Erythroblast (primary cell): ENCODE data around the gene COMMD10.
A peak's percentile ranks its signal among the peaks of the same experiment; 100 is the strongest.

Source experiments
- DNase-seq, 2 experiments: peaks; one replicate each; lab custom pipeline; 2025; lab: John Stamatoyannopoulos, UW
- GATA1 ChIP-seq: IDR thresholded peaks from 2 replicates; pipeline ENCODE4 v1.6.1; 2011; ENCODE audit warnings: low read depth, mild to moderate bottlenecking, control low read depth, low read length, moderate library complexity
- POLR2A ChIP-seq: IDR thresholded peaks from 2 replicates; pipeline ENCODE4 v1.6.1; 2011; ENCODE audit warnings: mild to moderate bottlenecking, low read length

COMMD10 gene

GRCh38 chr5:116301110-116301509, 216.3 kb downstream of the COMMD10 start:
- no peak for DNase-seq

GRCh38 chr5:116303340-116303739, 218.5 kb downstream of the COMMD10 start:
- no peak for DNase-seq
- TF ChIP-seq GATA1 (no peak), POLR2A (no peak)

More at GRCh38 chr5:116301110-116301509, 216.3 kb downstream of the COMMD10 start:
- TF ChIP-seq GATA1 (no peak), POLR2A (no peak)

GRCh38 chr5:116303810-116304209, 219.0 kb downstream of the COMMD10 start:
- no peak for DNase-seq
- no peak for TF ChIP-seq GATA1
- no peak for TF ChIP-seq POLR2A

DNA sequence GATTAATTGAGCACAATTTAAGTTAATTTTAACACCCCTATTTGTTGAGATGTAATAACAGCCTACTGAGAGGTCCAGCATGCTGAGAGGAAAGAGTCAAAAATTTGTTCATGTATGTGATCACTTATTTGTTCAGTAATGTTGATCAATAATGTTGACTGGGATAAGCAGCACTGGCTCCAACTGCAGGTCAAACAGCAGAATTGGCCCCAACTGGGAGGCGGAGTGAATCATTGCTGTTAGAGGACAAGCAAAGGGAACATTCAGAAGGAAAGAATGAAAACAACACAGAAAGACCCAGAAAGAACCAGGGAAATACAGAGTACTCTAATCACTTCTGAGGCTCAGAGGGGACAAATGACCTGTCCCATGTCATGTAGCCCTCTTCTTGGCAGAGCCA, 221.1 kb downstream of the COMMD10 start:
- no peak for TF ChIP-seq GATA1
- DNase-seq: no peak

DNA sequence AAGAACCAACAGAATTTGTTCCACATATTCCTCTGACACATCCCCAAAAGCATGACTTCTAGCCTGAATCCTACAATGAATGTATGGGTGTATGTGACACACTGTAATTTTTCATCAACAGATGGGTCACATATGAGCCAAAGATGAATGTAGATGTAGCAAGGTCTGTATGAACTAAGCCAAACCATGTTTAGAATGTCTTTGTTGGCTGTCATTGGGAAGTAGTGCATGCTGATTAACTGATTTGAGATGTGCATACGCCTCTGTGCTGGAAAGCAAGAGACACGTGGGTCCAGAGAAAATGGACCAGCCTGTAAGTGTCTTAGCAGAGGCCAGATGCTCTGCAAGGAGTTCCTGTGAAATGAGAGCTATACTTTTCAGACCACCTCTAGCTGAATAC, 222.0 kb downstream of the COMMD10 start:
- DNase-seq: no peak
- TF ChIP-seq POLR2A (no peak), GATA1 (no peak)

DNA sequence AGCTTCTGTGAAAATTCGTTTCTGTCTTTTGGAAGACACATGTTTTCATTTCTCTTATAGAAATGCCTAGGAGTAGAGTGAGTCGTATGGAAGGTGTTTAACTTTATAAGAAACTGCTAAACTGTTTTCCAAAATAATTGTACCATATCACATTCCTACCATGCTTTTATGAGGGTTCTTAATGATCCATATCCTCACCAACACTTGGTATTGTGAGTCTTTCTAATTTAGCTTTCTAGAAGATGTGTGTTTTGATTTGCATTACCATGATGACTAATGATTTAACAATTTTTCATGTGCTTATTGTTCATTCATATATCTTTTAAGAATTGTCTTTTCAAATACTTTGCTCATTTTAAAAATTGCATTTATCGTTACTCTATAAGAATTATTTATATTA, 223.6 kb downstream of the COMMD10 start:
- TF ChIP-seq POLR2A (no peak), GATA1 (no peak)
- peak in 1 of 2 experiments; percentile 4 for DNase-seq

- no peak for TF ChIP-seq GATA1
- no peak for TF ChIP-seq POLR2A
- no peak for DNase-seq
These were observed 228.5 kb downstream of the COMMD10 start for GRCh38 chr5:116313366-116313765.

- TF ChIP-seq GATA1 (no peak), POLR2A (no peak)
- DNase-seq: no peak
These were observed 230.7 kb downstream of the COMMD10 start for GRCh38 chr5:116315531-116315930.

DNA sequence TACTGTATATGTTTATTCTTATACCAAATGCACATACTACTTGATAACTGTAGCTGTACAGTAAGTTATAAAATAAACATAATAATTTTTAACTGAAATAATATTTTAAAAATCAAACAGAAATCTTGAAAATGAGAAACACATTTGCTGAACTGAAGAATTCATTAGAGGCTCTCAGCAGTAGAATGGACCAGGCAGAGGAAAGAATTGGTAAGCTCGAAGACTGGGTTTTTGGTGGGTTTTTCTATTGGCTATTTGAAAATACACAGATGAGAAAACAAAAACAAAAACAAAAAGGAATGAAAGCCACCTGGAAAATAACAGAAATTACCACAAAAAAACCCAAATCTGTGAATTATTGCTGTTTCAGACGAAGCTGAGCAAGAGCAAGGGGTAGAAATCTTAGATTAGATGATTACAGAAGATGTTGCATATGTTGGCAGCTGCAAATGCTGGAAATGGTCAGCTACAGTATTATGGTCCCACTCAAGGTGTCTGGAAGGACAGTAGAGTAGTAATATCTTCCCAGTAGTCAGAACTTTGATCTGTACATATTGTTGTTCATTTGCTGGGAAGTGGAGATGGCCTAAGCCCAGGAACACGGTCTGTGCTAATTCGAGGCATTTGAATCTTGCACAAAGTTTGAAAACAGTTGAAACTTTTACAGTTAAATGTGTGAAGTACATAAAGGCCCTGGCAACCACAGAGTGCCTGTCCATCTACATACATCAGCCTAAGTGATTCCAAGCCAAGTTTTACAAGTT, 233.4 kb downstream of the COMMD10 start:
- TF ChIP-seq POLR2A: no peak
- no peak for TF ChIP-seq GATA1
- DNase-seq: no peak

DNA sequence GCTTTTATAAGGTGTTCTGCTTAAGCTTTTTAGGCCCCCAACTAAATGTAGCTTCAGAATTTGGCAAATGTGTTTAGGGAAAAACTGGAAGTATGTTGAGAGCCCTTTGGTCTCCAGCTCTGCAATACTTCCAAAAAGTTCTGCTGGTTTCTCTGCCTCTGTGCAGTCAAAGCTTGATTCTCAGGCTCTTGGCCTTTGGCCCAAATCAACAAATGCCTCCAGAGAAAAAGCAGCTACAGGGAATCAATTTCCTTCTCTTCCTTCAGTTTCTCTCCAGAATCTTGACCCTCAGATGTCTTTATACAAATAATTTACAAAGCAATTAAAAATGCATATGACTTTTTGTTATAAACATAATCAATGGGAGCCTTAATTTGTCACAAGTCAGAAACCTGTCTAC, 235.7 kb downstream of the COMMD10 start:
- no peak for DNase-seq
- TF ChIP-seq GATA1 (no peak), POLR2A (no peak)

DNA sequence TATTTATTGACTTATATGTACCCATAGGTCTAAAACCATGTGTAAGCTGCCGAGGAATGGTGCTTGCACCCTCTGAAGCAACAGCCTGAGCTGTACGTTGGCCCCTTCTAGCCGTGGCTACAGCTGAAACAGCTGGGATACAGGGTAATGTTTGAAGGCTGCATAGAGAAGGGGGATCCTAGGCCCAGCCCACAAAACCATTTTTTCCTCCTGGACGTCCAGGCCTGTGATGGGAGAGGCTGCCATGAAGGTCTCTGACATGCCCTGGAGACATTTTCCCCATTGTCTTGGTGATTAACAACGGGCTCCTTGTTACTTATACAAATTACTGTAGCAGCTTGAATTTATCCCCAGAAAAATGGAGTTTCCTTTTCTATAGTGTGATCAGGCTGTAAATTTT, 244.7 kb downstream of the COMMD10 start:
- DNase-seq: no peak
- TF ChIP-seq POLR2A (no peak), GATA1 (no peak)

GRCh38 chr5:116340799-116341198, 256.0 kb downstream of the COMMD10 start:
- DNase-seq: no peak
- TF ChIP-seq GATA1: no peak
- TF ChIP-seq POLR2A: no peak
